ENCODE data around the gene ST7L. TPM values are rescaled to one million over a fixed set of nuclear protein-coding genes. Genes with fewer than 3 reads are reported as not detected.

Gene ST7L
- total and polyA plus RNA-seq, 2 donors from 2014 or later, result 12.9 to 20.6 TPM

DNA sequence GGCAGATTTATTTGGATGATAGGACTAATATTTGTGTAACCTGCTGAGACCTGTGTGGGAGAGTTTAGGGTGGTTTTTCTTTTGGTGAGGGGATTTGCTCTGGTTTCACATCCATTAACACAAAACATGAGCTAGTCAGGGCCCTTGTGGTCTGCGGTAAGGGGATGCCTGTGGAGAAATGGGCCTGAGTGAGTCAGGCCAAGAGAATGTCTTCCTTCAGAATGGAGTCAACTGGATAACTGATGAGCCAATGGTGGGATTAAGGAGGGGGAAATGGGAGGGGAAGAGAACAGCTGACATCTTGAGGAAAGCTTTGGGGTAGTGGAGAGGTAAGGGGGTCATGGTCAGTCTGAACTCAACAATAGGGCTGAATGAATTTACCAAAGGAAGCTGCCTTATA, 96.3 kb downstream of the ST7L start:
- Histone ChIP-seq H3K27ac (ENCODE audit: low read depth in 2 of 2, low read length in 2 of 2) (no peak overlapping the region), H3K27me3 (ENCODE audit: control insufficient read depth, insufficient read depth, low read length) (no peaks in the 10 kb centered on the region), H3K36me3 (ENCODE audit: control insufficient read depth in 2 of 3, insufficient read depth in 3 of 3, low read length in 3 of 3) (peaks cover 0 to 6% (median 3%) of the 10 kb centered on the region in 3 donors), H3K9ac (ENCODE audit: low read length in 3 of 3) (no peak overlapping the region), H3K4me3 (ENCODE audit: low read length in 3 of 3) (no peak overlapping the region), H3K4me1 (ENCODE audit: control insufficient read depth in 2 of 3, insufficient read depth in 2 of 3, low read depth in 1 of 3, low read length in 3 of 3) (no peaks in the 10 kb centered on the region), H3K9me3 (ENCODE audit: control insufficient read depth in 2 of 3, insufficient read depth in 1 of 3, low read length in 3 of 3) (no peaks in the 10 kb centered on the region)
- no peak for FAIRE-seq
- intact Hi-C loops (cut with DNase I), result no loop called here
- TF ChIP-seq, protein P1, sequence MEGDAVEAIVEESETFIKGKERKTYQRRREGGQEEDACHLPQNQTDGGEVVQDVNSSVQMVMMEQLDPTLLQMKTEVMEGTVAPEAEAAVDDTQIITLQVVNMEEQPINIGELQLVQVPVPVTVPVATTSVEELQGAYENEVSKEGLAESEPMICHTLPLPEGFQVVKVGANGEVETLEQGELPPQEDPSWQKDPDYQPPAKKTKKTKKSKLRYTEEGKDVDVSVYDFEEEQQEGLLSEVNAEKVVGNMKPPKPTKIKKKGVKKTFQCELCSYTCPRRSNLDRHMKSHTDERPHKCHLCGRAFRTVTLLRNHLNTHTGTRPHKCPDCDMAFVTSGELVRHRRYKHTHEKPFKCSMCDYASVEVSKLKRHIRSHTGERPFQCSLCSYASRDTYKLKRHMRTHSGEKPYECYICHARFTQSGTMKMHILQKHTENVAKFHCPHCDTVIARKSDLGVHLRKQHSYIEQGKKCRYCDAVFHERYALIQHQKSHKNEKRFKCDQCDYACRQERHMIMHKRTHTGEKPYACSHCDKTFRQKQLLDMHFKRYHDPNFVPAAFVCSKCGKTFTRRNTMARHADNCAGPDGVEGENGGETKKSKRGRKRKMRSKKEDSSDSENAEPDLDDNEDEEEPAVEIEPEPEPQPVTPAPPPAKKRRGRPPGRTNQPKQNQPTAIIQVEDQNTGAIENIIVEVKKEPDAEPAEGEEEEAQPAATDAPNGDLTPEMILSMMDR (IDR thresholded peaks at IDR 0.05; ENCODE audit: borderline replicate concordance, extremely low read depth, insufficient read depth), result no peak
- DNase-seq, result no peak

- DNase-seq (no peak), FAIRE-seq (no peak)
- H3K36me3 ChIP-seq (ENCODE audit: control insufficient read depth in 2 of 3, insufficient read depth in 3 of 3, low read length in 3 of 3), result peaks cover 0 to 3% (median 3%) of the 10 kb centered on the region in 3 donors
- H3K9ac ChIP-seq (ENCODE audit: low read length in 3 of 3), result no peak overlapping the region
- H3K4me1 ChIP-seq (ENCODE audit: control insufficient read depth in 2 of 3, insufficient read depth in 2 of 3, low read depth in 1 of 3, low read length in 3 of 3), result no peaks in the 10 kb centered on the region
- H3K27ac ChIP-seq (ENCODE audit: low read depth in 2 of 2, low read length in 2 of 2), result no peak overlapping the region
- intact Hi-C loops (cut with DNase I), result no loop called here
- TF ChIP-seq, protein P1 (IDR thresholded peaks at IDR 0.05; ENCODE audit: borderline replicate concordance, extremely low read depth, insufficient read depth), result no peak
- no peaks in the 10 kb centered on the region for H3K27me3 ChIP-seq (ENCODE audit: control insufficient read depth, insufficient read depth, low read length)
- H3K4me3 ChIP-seq (ENCODE audit: low read length in 3 of 3), result no peak overlapping the region
- H3K9me3 ChIP-seq (ENCODE audit: control insufficient read depth in 2 of 3, insufficient read depth in 1 of 3, low read length in 3 of 3), result no peaks in the 10 kb centered on the region
Measured at GRCh38 chr1:112520166-112520565, 98.8 kb downstream of the ST7L start.

DNA sequence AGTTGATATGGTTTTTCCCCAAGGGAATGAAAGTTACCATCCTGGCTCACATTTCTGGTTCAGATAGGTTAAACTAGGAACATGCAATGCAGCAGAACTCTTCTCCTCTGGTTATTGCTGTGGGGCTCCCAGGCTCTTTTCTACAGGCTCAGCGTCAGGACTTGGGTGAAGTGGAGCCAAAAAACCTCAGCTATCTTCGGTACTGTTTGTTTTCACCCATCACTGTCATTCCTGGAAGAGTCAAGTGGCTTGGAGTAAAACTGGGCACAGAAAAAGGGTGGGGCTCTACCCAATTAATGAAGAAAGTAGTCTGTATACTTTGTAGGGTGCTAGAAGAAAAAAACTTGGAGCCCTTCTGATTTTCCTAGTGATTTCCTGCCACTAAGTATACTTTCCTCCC, 100.8 kb downstream of the ST7L start:
- FAIRE-seq (no peak), DNase-seq (no peak)
- Histone ChIP-seq H3K36me3 (ENCODE audit: control insufficient read depth in 2 of 3, insufficient read depth in 3 of 3, low read length in 3 of 3) (no peaks in the 10 kb centered on the region), H3K9ac (ENCODE audit: low read length in 3 of 3) (no peak overlapping the region), H3K27ac (ENCODE audit: low read depth in 2 of 2, low read length in 2 of 2) (no peak overlapping the region), H3K4me1 (ENCODE audit: control insufficient read depth in 2 of 3, insufficient read depth in 2 of 3, low read depth in 1 of 3, low read length in 3 of 3) (no peaks in the 10 kb centered on the region), H3K9me3 (ENCODE audit: control insufficient read depth in 2 of 3, insufficient read depth in 1 of 3, low read length in 3 of 3) (no peaks in the 10 kb centered on the region), H3K27me3 (ENCODE audit: control insufficient read depth, insufficient read depth, low read length) (no peaks in the 10 kb centered on the region), H3K4me3 (ENCODE audit: low read length in 3 of 3) (no peak overlapping the region)
- intact Hi-C loops (cut with DNase I), result no loop called here
- TF ChIP-seq, protein P1 (IDR thresholded peaks at IDR 0.05; ENCODE audit: borderline replicate concordance, extremely low read depth, insufficient read depth), result no peak

GRCh38 chr1:112517646-112518045, 101.3 kb downstream of the ST7L start:
- TF ChIP-seq, protein P1 (IDR thresholded peaks at IDR 0.05; ENCODE audit: borderline replicate concordance, extremely low read depth, insufficient read depth), result no peak
- Histone ChIP-seq H3K36me3 (ENCODE audit: control insufficient read depth in 2 of 3, insufficient read depth in 3 of 3, low read length in 3 of 3) (no peaks in the 10 kb centered on the region), H3K9ac (ENCODE audit: low read length in 3 of 3) (no peak overlapping the region), H3K27me3 (ENCODE audit: control insufficient read depth, insufficient read depth, low read length) (no peaks in the 10 kb centered on the region), H3K4me1 (ENCODE audit: control insufficient read depth in 2 of 3, insufficient read depth in 2 of 3, low read depth in 1 of 3, low read length in 3 of 3) (no peaks in the 10 kb centered on the region), H3K27ac (ENCODE audit: low read depth in 2 of 2, low read length in 2 of 2) (no peak overlapping the region), H3K9me3 (ENCODE audit: control insufficient read depth in 2 of 3, insufficient read depth in 1 of 3, low read length in 3 of 3) (no peaks in the 10 kb centered on the region), H3K4me3 (ENCODE audit: low read length in 3 of 3) (no peak overlapping the region)
- intact Hi-C loops (cut with DNase I), result no loop called here
- FAIRE-seq (no peak), DNase-seq (no peak)

All from kidney (tissue), 14 donors.